Stimulated activated CD8-positive, alpha-beta memory T cell treated with anti-CD3 and anti-CD28 coated beads, Interleukin-7, amount 100 ng/mL, for 1 hour (primary cell): ENCODE data around the gene CAPN10.
A peak's percentile ranks its signal among the peaks of the same experiment; 100 is the strongest.
"Not testable (repeated sequence)": the region's sequence is repeated elsewhere in the genome, so short reads cannot be mapped to it uniquely, and the experiment has no call there.

Experiments used
- DNase-seq, 2 donors: peaks; one replicate each; pipeline ENCODE4 v3.0.0-alpha.2; 2020; ENCODE audit warnings: low read depth in 2 of 2

CAPN10 gene

DNA sequence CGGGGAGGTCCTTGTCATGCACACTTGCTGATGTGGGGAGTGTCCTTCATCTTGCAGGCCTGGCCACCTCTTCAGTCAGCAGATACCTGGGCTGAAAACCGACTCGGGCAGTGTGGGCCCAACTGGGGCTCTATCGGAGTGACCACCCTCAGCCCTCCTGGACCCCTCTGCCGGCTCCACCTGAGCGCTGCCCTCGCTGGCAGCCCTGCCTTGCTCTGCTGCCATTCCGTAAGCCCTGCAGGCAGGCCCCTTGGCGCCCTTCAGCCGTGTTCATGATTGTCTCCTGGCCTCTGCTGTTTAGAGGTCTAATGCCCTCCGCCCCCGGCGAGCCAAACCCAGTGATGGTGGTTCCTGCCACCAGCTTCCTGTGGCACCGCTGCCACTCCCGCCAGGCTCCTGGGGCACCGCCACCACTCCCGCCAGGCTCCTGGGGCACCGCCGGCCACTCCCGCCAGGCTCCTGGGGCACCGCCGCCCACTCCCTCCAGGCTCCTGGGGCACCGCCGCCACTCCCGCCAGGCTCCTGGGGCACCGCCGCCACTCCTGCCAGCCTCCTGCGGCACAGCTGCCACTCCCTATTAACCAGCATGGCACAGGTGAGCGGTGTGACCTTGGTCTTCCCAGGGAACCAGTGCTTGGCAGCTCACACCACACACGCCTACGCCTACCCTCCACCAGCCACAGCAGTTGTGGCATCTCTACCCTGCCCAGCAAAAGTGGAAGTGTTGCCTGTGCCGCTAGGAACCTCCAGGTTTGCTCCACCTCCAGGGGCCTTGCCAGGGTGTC, 15.9 kb downstream of the CAPN10 start:
- no peak for DNase-seq

DNA sequence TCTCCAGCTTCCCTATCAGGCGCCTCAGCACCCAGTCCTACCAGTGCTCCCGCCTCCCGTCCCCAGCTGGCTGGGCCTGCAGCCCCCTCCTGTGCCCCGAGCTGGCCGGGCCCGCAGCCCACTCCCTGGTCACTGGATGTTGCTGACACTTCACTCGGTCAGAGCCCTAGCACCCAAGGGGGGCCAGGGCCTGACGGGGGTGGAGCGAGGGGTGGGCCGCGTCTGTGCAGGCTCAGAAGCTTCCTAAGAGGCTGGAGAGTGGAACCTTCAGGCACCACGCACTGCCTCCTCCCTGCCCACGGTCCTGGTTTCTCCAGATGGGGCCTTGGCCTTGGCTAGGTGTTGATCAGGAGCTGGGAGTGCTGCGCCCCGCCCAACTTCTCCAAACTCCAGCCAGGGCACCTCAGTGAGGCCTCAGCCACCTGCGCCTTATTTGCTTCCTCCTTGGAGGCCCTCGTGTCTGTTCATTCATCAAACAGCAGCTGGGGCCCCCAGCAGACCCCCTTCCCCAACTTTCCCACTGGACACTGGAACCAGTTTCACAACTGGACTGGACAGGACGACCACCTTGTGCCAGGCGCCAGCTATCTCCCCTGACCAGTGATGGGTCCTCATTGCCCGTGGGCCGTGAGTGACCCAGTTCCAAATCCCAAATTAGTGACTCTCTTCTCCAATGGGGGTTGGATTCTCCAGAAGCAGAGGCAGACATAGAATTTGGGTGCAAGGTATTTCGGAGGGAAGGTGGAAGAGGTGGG, 16.7 kb downstream of the CAPN10 start:
- no peak for DNase-seq

DNA sequence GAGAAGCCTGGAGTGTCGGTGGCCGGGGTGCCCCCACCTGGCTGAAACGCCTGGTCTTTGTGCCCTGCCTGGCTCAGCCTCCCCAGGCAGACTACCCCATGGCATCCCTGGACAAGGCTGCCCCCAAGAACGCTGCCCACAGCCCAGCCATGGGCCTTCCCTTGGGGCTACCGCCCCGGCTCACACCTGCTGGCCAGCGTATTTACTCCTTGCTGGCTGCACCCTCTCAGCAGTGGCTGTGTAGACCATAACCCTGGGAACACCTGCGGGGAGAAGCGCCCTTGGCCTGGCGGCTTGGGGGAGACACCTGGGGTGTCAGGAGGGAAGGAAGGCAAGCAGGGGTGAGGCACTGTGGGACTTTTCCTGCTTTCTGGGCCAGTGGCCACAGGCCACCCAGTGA, 17.3 kb downstream of the CAPN10 start:
- no peak for DNase-seq

DNA sequence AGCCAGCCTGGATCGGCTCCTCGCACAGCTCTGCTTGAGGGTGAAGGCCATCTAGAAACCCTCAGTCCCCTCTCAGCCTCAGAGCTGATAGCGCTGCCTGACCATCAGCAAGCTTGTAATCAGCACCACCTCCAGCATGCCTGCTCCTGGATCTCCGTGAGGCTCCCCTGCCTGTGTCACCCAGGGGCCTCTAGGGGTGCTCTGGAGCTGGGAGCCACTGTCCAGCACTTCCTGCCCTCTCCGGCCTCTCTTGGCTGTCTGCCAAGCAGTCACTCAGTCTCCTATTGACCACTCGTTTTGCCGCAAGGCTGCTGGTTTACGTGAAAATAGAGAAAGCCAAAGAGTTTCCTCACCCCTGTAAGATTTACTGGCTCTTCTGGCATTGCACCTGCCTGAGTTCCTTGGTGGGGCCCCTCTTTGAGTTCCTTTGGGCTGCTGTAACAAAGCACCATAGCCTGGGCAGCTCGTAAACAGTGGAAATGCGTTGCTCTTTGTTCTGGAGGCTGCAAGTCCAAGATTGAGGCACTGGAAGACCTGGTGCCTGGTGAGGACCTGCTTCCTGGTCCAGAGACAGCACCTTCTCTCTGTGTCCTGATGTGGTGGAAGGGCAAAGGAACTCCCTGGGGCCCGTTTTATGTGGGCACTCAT, 17.9 kb downstream of the CAPN10 start:
- no peak for DNase-seq

DNA sequence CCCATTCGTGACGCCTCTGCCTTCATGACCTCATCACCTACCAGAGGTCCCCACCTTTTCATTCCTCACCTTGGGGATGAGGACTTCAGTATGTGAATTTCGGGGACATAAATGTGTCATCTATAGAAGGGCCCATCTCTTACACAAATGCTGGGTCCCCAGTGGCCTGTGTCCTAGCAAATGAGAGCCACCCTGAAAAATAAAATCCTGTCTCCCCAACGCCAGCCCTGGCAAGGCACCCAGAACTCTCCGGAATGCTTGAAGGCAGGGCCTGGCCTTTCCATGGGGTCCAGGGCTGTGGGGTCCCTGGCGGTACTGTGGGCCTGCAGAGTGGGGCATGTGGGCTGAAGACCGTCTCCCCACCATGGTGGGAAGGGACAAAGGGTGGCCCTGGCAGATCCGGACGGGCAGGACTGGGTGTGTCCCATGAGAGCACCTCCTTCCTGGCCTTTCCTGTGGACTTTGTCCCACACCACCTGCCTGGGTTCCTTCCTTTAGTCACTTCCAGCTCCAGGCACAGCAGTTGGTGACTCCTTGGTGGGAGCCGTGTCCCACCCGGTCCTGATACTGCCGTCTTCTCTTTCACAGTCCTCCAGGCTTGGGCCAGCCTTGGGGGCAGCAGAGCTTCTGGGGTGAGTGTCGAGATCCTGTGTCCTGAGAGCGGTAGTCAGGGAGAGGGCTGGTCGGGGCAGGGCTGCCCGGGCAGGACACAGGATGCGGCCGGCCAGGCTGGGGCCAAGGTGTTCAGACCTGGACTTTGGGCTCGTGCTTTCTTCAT, 18.6 kb downstream of the CAPN10 start:
- no peak for DNase-seq

DNA sequence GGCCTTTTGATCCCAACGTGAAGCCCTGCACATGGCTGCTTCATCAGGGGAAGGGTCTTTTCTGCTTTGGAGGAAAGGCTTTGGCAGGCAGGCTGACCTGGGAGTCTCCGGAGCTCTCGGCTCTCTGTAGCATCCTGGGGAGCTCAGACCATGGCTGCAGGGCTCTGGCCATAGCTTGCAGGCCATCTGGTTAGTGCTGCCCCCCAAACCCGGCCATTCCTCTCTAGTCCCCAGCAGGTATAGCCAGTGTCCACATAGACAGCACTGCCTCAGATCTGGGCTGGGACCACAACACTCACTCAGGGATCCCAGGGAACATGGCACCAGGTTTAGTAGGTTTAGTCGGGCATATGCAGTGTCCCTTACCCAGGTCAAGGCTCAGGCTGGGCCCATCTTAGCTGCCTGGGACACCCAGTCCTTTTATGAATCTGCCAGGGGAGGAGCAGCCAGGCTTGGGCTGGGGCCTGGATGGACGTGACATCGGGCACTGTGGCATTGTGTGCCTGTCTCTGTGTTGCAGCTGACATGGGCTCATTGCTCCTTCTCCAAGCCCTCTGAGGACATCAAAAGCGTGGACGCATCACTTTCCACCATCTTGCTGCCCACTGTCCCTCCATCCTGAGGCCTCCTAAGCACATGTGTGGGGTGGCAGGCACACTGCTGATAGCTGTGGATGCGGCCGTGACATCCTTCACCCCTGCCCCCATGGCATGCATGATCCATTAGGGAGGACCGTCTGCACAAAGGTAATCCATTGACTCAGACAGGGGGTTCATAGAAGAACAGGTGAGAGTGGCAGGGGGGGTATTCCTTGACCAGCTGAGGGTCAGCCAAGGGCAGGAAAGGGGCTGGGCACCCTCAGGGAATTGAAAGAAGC, 19.6 kb downstream of the CAPN10 start:
- no peak for DNase-seq

DNA sequence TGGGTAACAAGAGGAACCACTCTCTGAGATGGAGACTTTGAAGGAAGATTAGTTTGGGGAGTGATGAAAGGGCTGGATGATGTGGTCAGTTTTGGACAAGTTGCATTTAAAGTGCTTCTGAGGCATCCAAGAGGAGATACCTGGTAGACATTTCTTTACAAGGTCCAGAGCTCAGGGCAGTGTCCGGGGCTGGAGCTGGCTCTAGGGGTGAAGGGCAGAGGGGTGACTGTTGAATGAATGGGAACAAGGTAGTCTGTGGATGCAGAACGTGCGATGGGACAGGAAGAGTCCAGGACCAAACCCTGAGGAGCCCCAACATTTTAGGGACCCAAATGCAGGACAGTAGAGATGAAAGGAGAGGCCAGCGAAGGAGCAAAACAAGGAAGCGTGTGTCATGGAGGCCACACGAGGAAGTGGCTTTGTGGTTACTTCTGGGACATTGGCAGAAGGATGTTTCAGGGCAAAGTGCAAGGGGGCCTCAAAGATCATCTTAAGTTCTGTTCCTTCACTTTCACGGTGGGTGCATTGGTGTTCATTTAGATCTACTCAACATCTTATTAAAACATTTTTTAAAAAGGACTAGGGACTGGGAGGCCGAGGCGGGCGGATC, 25.2 kb downstream of the CAPN10 start:
- DNase-seq, result no peak

DNA sequence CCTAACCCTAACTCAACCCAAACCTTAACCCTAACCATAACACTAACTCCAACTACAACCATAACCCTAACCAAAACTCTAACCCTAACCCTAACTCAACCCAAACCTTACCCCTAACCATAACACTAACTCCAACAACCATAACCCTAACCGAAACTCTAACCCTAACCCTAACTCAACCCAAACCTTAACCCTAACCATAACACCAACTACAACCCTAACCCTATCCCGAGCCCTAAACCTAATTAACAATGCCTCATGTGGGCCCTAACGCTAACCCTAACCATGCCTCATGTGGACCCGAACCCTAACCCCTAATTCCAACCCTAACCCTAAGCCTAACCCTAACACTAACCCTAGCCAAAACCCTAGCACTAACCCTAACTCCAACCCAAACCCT, 27.2 kb downstream of the CAPN10 start:
- no peak for DNase-seq

DNA sequence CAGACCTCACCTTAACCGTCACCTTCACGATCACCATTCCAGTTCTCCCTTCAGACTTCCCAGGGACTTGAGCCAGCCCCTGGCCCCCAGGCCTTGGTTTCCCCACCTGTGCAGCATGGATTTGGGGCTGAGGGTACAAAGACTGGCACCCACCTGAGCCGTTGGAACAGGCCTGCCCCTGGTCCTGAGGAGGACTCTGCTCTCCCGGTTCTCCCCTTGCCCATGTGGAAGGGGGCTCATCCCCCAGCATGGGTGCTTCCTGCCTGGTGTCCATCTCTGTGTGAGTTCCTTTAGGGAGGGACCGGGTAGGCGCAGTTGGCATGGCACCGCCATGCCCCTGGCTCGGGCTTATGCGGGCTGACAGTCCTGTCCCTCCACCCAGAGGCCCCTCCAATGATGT, 27.9 kb downstream of the CAPN10 start:
- no peak for DNase-seq

DNA sequence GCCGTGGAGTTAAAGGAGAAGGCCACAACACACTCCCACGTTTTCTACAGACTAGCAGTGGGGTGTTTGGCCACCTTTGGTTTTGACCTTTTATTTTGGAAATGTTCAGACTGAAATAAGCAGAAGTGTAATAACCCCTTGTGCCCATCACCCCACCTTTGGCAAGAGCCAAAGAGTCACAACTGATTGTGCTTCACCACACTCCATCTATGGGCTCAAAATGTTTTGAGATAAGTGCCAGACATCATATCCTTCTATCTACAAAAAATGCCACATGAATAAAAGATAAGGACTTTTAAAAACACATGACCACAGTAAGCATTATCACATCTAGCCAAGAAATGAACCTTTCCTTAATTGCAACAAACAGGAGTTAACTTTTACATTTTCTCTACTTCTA, 28.9 kb downstream of the CAPN10 start:
- no peak for DNase-seq

DNA sequence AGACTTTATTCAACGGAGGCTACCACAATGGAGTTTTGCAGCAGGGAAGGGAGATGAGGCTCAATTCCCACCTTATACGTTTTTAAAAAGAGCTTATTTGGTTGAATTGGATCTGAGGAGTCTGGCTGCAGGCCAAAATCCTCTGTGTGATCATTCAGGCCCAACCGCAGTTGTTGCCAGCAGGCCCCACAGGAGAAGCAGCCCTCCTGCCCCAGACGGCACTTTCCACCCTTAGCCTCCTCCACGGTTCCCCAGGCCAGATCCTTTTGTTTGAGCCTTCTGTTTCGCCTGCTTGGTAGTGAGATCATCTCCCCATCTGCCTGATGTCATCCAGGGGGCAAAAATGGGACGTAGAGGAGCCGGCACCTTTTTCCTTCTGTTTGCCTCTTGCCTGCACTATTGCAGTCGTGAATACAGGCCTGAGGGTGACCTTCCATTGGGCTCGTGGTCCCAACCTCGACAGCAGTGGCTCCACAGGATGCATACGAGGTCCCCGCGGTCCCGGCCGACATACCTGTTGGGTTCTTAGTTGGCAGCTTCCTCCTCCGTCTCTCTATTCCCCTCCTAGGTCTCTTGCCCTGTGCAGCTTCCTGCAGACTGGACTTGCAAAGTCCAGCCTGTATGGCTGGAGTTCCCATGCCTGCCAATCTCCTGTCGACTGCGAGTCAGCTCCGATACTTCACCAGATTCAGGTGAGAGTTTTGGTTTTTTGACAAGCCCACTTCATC, 29.4 kb downstream of the CAPN10 start:
- DNase-seq, result no peak

DNA sequence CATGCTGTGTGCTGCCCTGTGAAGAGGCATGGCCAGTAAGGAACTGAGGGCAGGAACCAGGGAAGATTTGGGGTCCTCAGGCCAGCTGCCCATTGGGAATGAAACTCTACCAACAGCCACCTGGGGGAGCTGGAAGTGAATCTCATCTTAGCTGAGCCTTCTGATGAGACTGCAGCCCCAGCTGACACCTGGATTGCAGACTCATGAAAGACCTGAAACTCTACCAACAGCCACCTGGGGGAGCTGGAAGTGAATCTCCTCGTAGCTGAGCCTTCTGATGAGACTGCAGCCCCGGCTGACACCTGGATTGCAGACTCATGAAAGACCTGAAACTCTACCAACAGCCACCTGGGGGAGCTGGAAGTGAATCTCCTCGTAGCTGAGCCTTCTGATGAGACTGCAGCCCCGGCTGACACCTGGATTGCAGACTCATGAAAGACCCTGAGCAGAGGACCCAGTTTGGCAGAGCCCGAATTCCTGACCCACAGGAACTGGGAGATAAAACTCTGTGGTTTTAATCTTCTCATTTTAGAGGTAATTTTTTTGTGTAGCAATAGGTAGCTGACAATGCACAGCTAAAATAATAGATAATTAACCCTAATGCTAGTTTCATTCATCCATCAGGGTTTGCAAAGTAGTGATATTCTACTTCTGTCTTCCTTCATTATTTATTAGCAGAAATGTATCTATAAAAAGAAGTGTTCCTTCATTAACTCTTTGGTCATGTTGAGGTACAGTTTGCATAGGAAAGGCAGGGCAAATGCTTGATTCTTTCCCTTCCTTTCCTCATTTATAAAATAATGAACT, 30.5 kb downstream of the CAPN10 start:
- DNase-seq, result not testable (repeated sequence)

DNA sequence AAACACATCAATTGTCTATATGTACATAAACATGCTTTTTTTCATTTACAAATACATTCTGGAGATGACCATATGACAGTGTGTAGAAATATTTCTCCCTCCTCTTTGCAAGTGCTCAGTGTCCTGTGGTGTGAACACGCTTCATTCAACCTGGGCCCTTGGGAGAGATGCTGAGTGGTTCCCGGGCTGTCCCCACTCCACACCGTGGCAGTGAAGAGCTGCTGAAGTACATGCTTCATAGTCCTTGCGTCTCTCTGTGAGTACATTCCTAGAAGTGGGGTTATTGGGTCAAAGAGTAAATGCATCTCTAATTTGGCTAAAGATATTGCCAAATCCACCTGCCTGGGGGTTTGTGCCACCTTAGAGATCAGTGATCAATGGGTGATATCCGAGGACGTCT, 32.2 kb downstream of the CAPN10 start:
- no peak for DNase-seq

DNA sequence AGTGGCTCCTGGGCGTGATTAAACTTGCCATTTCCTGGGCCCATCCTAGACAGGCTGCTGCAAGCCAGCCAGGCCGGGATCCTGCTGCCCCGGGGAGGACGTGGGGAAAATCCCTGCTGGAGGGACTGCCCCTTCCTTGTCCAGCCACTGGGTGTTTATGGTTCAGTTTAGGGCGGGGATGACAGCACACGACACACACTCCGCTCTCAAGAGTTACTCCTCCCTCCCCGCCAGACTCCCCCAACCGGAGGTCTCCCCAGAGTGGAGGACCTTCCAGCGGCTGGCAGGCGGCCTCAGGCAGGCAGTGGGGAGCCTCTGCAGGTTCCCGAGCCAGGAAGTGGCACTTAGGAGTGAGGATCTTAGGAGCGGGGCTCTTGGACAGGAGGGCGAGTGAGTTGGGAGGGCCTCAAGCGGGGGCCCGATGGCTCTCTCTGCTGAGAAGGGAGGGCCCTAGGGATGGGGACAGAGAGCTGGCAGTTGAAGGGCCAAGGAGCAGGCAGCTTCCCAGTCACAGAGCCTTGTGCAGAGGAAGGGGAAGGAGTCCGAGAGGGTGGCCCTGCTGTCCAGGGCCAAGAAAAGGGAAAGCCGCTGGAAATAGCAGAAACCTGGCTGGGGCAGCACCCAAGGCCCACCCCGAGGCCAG, 33.1 kb downstream of the CAPN10 start:
- DNase-seq, result no peak

DNA sequence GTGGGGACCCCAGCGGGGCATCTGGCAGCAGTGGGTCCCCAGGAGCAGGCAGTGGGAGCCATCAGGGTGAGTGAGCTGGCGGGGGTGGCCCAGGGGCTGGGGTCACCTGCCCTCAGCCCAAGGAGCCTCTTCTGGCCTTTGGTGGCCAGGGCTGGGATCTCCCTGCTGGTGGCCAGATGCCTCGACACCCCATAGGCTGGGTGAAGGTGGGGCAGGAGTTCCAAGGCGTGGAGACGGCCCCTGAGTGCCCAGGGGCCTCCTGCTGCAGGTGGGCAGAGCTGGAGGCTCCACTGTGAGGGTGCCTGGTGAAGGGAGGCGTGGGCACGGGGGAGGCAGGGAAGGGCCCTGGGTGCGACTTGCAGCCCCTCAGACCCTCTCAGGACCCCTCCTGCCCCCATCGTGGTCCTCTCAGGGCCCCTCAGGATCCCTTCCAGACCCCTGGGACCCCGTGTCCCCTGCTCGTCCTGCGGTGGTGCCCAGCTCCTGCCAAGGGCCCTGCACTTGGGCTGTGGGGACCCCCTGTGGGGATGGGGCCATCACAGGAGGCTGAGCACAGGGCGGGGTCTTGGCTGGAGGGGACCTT, 33.7 kb downstream of the CAPN10 start:
- no peak for DNase-seq

DNA sequence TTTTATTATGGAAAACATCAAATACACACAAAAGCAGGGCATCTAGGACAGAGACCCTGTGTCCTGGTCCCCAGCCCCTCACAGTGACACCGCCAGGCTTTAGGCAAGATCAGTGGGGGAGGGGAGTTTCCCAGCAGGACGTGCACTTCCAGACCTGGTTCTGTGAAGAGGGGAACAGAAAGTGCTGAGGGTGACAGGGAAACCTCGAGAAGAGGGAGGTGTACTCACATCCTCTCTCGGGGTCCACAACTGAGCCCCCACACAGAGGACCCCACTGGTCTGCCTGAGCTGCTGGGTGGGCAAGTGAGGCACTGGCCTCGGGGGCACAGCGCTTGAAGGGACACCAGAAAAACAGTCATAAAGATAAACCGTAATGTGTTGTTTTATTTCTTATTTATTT, 34.3 kb downstream of the CAPN10 start:
- no peak for DNase-seq

DNA sequence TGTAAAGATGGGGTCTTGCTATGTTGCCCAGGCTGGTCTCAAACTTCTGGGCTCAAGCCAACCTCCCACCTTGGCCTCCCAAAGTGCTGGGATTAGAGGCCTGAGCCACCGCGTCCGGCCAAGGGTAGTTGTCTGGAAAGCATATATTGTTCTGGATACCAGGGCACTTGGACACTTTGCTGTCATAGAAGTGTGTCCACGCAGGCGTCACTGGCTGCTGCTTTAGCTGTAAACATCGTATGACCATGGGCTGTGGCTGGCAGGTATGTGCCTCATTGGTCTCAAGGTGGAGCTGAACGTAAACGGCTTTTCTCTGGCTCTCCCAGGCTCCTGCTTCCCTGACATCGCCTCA, 35.5 kb downstream of the CAPN10 start:
- DNase-seq, result no peak

DNA sequence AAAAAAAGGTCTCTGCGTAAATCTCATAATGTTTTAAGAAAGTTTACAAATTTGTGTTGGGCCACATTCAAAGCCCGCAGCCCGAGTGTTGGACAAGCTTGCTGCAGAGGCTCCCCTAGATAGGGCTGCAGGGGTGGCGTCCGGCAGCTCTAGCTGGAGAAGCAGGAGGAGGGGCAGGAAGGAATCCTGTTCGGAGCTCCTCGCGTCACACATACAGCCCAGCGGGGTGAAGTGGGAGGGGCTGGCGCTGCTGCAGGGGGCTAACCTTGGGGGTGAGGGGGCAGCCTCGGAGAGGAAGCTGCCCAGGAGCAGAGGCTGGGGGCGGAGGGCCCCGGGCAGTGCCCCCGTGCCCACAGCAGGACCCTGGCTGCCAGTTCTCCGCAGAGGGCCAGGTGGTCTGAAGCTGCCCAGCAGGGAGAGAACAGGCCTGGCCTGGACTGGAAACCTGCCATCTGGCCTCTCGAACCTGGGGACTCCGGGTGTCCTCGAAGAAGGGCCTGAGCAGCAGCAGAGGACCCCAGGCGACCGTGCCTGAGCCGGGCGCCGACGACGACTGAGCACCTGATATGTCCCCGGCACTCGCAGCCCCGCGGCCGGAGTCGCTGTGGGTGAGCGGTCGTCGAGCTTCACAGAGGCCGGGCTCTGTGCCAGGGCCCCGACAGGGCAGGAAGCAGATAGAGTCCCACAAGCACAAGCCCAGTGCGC, 36.1 kb downstream of the CAPN10 start:
- peak; percentile 19 to 25 for DNase-seq
